Measurements from ENCODE around the gene NEDD4L.

Gene NEDD4L

GRCh38 chr18:58005885-58006523 lies 38.0 kb upstream of the NEDD4L start:
- TF ChIP-seq, protein P1, sequence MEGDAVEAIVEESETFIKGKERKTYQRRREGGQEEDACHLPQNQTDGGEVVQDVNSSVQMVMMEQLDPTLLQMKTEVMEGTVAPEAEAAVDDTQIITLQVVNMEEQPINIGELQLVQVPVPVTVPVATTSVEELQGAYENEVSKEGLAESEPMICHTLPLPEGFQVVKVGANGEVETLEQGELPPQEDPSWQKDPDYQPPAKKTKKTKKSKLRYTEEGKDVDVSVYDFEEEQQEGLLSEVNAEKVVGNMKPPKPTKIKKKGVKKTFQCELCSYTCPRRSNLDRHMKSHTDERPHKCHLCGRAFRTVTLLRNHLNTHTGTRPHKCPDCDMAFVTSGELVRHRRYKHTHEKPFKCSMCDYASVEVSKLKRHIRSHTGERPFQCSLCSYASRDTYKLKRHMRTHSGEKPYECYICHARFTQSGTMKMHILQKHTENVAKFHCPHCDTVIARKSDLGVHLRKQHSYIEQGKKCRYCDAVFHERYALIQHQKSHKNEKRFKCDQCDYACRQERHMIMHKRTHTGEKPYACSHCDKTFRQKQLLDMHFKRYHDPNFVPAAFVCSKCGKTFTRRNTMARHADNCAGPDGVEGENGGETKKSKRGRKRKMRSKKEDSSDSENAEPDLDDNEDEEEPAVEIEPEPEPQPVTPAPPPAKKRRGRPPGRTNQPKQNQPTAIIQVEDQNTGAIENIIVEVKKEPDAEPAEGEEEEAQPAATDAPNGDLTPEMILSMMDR (IDR thresholded peaks at IDR 0.05; ENCODE audit: low read depth, low read length, missing control alignments) = no peak
- no peak for DNase-seq (ENCODE audit: low read depth)
- no peak overlapping the region for H3K4me3 ChIP-seq (ENCODE audit: low read depth, low read length)

GRCh38 chr18:58009166-58009565 lies 34.9 kb upstream of the NEDD4L start:
- TF ChIP-seq, protein P1 (IDR thresholded peaks at IDR 0.05; ENCODE audit: low read depth, low read length, missing control alignments) = no peak
- no peak overlapping the region for H3K4me3 ChIP-seq (ENCODE audit: low read depth, low read length)
- DNase-seq (ENCODE audit: low read depth) = no peak

- DNase-seq (ENCODE audit: low read depth) = no peak
- H3K4me3 ChIP-seq (ENCODE audit: low read depth, low read length) = no peak overlapping the region
- TF ChIP-seq, protein P1 (IDR thresholded peaks at IDR 0.05; ENCODE audit: low read depth, low read length, missing control alignments) = no peak
These were observed 33.8 kb upstream of the NEDD4L start for GRCh38 chr18:58010265-58010664.

- H3K4me3 ChIP-seq (ENCODE audit: low read depth, low read length) = no peak overlapping the region
- DNase-seq (ENCODE audit: low read depth) = no peak
- TF ChIP-seq, protein P1 (IDR thresholded peaks at IDR 0.05; ENCODE audit: low read depth, low read length, missing control alignments) = no peak
These were observed 31.7 kb upstream of the NEDD4L start for GRCh38 chr18:58012356-58012755.

GRCh38 chr18:58013241-58014211 lies 30.5 kb upstream of the NEDD4L start:
- TF ChIP-seq, protein P1 (IDR thresholded peaks at IDR 0.05; ENCODE audit: low read depth, low read length, missing control alignments) = no peak
- H3K4me3 ChIP-seq (ENCODE audit: low read depth, low read length) = no peak overlapping the region
- DNase-seq (ENCODE audit: low read depth) = no peak

DNA sequence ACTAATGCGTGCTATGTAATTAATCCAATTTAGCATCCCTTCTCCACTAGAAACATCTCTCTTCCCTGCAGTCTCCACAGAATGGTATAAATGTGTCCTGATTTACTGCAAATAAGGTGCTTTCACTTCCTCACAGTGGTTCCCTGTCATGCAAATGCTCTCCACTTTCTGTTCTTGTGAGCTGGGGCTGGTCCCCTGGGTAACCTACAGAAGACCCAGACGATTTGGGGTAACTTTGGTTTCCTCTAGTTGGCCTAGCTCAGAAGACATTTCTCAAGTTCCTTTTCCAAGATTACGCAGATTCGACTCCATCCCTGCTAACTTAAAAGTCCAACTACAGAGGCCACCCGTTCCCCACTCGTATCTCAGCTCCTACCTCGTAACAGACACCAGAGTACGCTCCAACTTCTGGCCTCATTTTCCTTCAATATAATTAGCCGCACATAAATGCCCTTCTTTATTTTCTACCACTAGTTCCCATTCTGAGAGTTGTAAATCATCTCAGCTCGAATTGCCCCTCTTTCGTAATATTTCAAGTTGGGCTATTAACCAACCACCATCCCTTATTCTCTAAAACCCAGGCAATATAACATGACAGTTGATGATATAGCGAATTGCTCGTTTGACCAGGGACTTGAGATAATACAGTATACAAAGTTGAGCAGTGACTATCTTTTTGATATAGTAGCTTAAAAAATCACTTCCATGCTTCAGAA lies 28.8 kb upstream of the NEDD4L start:
- peak; percentile 76 for DNase-seq (ENCODE audit: low read depth)
- TF ChIP-seq, protein P1 (IDR thresholded peaks at IDR 0.05; ENCODE audit: low read depth, low read length, missing control alignments) = no peak
- H3K4me3 ChIP-seq (ENCODE audit: low read depth, low read length) = no peak overlapping the region
